ENCODE data around the gene C2orf68. TPM values are rescaled to one million over a fixed set of nuclear protein-coding genes. Genes with fewer than 3 reads are reported as not detected.

The C2orf68 gene
- total and polyA plus RNA-seq, 9 of the 15 experiments (the other 6 are each of a cell fraction or from before 2014, with no cell fraction given): 22.1 to 50.0 (median 31.8) TPM

GRCh38 chr2:85577386-85578242, 34.3 kb downstream of the C2orf68 start, which contains the start of gene VAMP8 (continued):
- TF ChIP-seq, protein P1, sequence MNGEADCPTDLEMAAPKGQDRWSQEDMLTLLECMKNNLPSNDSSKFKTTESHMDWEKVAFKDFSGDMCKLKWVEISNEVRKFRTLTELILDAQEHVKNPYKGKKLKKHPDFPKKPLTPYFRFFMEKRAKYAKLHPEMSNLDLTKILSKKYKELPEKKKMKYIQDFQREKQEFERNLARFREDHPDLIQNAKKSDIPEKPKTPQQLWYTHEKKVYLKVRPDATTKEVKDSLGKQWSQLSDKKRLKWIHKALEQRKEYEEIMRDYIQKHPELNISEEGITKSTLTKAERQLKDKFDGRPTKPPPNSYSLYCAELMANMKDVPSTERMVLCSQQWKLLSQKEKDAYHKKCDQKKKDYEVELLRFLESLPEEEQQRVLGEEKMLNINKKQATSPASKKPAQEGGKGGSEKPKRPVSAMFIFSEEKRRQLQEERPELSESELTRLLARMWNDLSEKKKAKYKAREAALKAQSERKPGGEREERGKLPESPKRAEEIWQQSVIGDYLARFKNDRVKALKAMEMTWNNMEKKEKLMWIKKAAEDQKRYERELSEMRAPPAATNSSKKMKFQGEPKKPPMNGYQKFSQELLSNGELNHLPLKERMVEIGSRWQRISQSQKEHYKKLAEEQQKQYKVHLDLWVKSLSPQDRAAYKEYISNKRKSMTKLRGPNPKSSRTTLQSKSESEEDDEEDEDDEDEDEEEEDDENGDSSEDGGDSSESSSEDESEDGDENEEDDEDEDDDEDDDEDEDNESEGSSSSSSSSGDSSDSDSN (IDR thresholded peaks at IDR 0.05; ENCODE audit: borderline replicate concordance in 1 of 2, low read depth in 2 of 2, low read length in 2 of 2): 0 out of 4 replicates have a peak, but pooled peaks of 1 of the 2 experiments have one; percentile 48
- TF ChIP-seq HDAC1 (IDR thresholded peaks at IDR 0.05) (peak in 1 of 2 experiments; percentile 45; a peak in 2 of 4 replicates), MAZ (CRISPR knock-in tag; conservative IDR thresholded peaks at IDR 0.05 in 1 of 2, IDR thresholded peaks at IDR 0.05 in 1 of 2) (peak; percentile 17 to 64; a peak in 2 of 4 replicates), KDM5B (IDR thresholded peaks at IDR 0.05; ENCODE audit: insufficient replicate concordance, low read depth, low read length) (peak; percentile 55), SMARCA5 (IDR thresholded peaks at IDR 0.05) (no peak), NFRKB (IDR thresholded peaks at IDR 0.05; ENCODE audit: low read depth) (peak; percentile 54; the same call in 1 of the 2 replicates), CEBPB (tag; IDR thresholded peaks at IDR 0.05) (peak; percentile 67), TAF1 (IDR thresholded peaks at IDR 0.05; ENCODE audit: control insufficient read depth, extremely low read depth, insufficient read depth, low read length, severe bottlenecking) (peak; percentile 78), KAT7 (CRISPR knock-in tag; IDR thresholded peaks at IDR 0.05; ENCODE audit: borderline replicate concordance) (0 out of 2 replicates have a peak, but pooled peaks have one; percentile 3), TEAD1 (CRISPR knock-in tag; IDR thresholded peaks at IDR 0.05) (peak in 1 of 2 experiments; percentile 21; a peak in 1 of 4 replicates), POLR2A (conservative IDR thresholded peaks at IDR 0.05) (peak; percentile 75), ZBTB9 (CRISPR knock-in tag; IDR thresholded peaks at IDR 0.05) (peak; percentile 61; the same call in 1 of the 2 replicates), RNF219 (CRISPR knock-in tag; IDR thresholded peaks at IDR 0.05) (0 out of 2 replicates have a peak, but pooled peaks have one; percentile 70), ZFP36 (IDR thresholded peaks at IDR 0.05; ENCODE audit: low read depth, low read length, partially characterized antibody) (peak; percentile 73), SAFB2 (IDR thresholded peaks at IDR 0.05; ENCODE audit: borderline replicate concordance, low read depth, low read length, severe bottlenecking) (no peak)
- TF ChIP-seq, protein P2, sequence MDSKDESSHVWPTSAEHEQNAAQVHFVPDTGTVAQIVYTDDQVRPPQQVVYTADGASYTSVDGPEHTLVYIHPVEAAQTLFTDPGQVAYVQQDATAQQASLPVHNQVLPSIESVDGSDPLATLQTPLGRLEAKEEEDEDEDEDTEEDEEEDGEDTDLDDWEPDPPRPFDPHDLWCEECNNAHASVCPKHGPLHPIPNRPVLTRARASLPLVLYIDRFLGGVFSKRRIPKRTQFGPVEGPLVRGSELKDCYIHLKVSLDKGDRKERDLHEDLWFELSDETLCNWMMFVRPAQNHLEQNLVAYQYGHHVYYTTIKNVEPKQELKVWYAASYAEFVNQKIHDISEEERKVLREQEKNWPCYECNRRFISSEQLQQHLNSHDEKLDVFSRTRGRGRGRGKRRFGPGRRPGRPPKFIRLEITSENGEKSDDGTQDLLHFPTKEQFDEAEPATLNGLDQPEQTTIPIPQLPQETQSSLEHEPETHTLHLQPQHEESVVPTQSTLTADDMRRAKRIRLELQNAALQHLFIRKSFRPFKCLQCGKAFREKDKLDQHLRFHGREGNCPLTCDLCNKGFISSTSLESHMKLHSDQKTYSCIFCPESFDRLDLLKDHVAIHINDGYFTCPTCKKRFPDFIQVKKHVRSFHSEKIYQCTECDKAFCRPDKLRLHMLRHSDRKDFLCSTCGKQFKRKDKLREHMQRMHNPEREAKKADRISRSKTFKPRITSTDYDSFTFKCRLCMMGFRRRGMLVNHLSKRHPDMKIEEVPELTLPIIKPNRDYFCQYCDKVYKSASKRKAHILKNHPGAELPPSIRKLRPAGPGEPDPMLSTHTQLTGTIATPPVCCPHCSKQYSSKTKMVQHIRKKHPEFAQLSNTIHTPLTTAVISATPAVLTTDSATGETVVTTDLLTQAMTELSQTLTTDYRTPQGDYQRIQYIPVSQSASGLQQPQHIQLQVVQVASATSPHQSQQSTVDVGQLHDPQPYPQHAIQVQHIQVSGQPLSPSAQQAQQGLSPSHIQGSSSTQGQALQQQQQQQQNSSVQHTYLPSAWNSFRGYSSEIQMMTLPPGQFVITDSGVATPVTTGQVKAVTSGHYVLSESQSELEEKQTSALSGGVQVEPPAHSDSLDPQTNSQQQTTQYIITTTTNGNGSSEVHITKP (IDR thresholded peaks at IDR 0.05; ENCODE audit: partially characterized antibody): no peak
